COR-L47 (cell line): Measurements from ENCODE around the gene CRYBA4.

Experiments used
- DNase-seq: peaks from one replicate; lab custom pipeline; 2025; lab: John Stamatoyannopoulos, UW

Gene CRYBA4

GRCh38 chr22:26624803-26625202 is 3.0 kb downstream of the CRYBA4 start:
- no peak for DNase-seq

GRCh38 chr22:26629988-26630761 is 8.4 kb downstream of the CRYBA4 start:
- no peak for DNase-seq

GRCh38 chr22:26631282-26631681 is 9.5 kb downstream of the CRYBA4 start:
- no peak for DNase-seq

GRCh38 chr22:26632422-26633155 is 10.8 kb downstream of the CRYBA4 start:
- DNase-seq: no peak

GRCh38 chr22:26634189-26634588 is 12.4 kb downstream of the CRYBA4 start:
- no peak for DNase-seq

GRCh38 chr22:26635117-26635516 is 13.4 kb downstream of the CRYBA4 start:
- DNase-seq: no peak

- DNase-seq: no peak
These were observed 14.5 kb downstream of the CRYBA4 start for GRCh38 chr22:26636296-26636695.

- DNase-seq: peak; percentile 45
These were observed 21.0 kb downstream of the CRYBA4 start for GRCh38 chr22:26642465-26643417.

GRCh38 chr22:26643418-26644100 is 21.8 kb downstream of the CRYBA4 start:
- no peak for DNase-seq

GRCh38 chr22:26646158-26646557 is 24.4 kb downstream of the CRYBA4 start:
- peak; percentile 41 for DNase-seq

- peak; percentile 98 for DNase-seq
These were observed 26.3 kb downstream of the CRYBA4 start for GRCh38 chr22:26648011-26648497.

GRCh38 chr22:26648528-26649388 is 27.0 kb downstream of the CRYBA4 start:
- DNase-seq: peak; percentile 32

- no peak for DNase-seq
These were observed 29.1 kb downstream of the CRYBA4 start for GRCh38 chr22:26650722-26651421.

- DNase-seq: no peak
These were observed 30.1 kb downstream of the CRYBA4 start for GRCh38 chr22:26651815-26652214.

- DNase-seq: peak; percentile 76
These were observed 35.4 kb downstream of the CRYBA4 start, which contains the start of gene MIAT for GRCh38 chr22:26656891-26657851. MIAT (plus strand) TSS chr22:26657588.

- DNase-seq: no peak
These were observed 36.4 kb downstream of the CRYBA4 start for GRCh38 chr22:26658161-26658560.

GRCh38 chr22:26658671-26659478 is 37.1 kb downstream of the CRYBA4 start:
- DNase-seq: peak; percentile 90

GRCh38 chr22:26660356-26660755 is 38.6 kb downstream of the CRYBA4 start:
- DNase-seq: no peak
